Measurements from ENCODE around the gene ADCY1. TPM values are rescaled to one million over a fixed set of nuclear protein-coding genes. Genes with fewer than 3 reads are reported as not detected.
A peak's percentile ranks its signal among the peaks of the same experiment; 100 is the strongest.
"Not testable (repeated sequence)": the region's sequence is repeated elsewhere in the genome, so short reads cannot be mapped to it uniquely, and the experiment has no call there.

Gene ADCY1
- polyA plus RNA-seq (2011; rRNA removed) = 0.12 and 0.26 TPM in 2 replicates
- polyA minus RNA-seq (2011; rRNA and poly(A)+ RNA removed) = 0.05 and 0.09 TPM in 2 replicates

DNA sequence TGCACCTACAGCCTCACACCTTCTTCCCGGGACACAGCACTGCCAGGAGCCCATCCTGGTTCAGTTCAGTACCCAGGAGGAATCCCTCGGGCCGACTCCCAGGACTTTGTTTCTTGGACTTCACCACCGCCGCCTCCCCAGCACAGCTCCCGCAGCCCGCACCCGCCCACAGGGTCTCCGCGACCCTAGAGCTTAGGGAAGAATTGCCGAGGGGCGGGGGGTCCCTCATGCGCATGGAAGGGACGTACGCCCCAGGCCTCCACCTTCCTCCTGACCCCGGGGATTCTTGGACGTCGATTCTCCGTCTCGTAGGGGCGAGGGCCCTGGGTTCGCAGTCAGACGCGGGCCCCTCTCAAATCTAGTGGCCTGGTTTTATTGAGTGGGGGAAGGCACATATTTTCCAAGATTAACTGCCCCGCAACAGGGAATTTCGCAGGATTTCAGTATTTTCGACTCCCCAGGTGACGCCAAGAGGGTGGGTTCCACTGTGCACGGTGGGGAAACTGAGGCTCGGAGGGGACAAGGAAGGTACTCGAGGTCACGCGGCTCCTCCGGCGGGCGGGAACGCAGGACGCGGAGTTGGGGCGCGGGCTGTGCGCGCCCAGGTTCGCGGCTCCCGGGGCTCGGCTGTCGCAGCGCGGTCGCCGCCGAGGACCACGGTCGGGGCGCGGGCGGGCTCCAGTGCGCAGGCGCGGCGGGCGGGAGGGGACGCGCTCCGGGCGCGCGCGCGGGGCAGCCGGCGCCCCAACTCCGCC, at the start of gene ADCY1:
ADCY1 (plus strand) TSS at position 708 of the 755 bp plus-strand sequence. CDS start 176 bp downstream, outside the sequence.
- Histone ChIP-seq H3K4me3 (ENCODE audit: low read depth, low read length) (peak within 1 kb of the TSS; percentile 15), H3K27me3 (ENCODE audit: control insufficient read depth, insufficient read depth, low read length) (peaks cover 40% of the 10 kb centered on the region), H3K36me3 (ENCODE audit: control insufficient read depth, insufficient read depth, low read length) (no peaks in the 10 kb centered on the region)
- POLR2A ChIA-PET = no interaction called here
- TF ChIP-seq, protein P1, sequence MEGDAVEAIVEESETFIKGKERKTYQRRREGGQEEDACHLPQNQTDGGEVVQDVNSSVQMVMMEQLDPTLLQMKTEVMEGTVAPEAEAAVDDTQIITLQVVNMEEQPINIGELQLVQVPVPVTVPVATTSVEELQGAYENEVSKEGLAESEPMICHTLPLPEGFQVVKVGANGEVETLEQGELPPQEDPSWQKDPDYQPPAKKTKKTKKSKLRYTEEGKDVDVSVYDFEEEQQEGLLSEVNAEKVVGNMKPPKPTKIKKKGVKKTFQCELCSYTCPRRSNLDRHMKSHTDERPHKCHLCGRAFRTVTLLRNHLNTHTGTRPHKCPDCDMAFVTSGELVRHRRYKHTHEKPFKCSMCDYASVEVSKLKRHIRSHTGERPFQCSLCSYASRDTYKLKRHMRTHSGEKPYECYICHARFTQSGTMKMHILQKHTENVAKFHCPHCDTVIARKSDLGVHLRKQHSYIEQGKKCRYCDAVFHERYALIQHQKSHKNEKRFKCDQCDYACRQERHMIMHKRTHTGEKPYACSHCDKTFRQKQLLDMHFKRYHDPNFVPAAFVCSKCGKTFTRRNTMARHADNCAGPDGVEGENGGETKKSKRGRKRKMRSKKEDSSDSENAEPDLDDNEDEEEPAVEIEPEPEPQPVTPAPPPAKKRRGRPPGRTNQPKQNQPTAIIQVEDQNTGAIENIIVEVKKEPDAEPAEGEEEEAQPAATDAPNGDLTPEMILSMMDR (IDR thresholded peaks at IDR 0.05; ENCODE audit: insufficient read depth, low read depth, low read length) = no peak
- DNase-seq (ENCODE audit: low read depth) = no peak
- CTCF ChIA-PET = no interaction called here

DNA sequence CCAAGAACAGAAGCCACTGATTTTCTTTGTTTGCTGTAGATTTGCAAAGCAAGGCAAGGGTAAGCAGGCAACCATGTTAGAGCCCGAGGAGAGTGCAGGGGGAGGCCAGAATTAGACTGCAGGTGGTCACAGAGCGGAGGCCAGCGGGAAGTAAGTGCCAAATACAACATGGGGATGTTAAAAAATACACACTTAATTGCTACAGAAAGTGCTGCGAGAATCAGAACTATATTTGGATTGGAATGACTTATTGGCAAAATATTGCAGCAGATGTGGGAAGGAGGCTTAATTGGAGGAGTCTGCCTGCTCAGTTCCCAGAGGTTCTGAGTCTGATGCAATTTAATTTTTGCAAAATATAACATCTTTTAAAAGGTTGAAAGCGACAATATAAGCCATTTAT, 49.7 kb upstream of the ADCY1 start:
- TF ChIP-seq, protein P1 (IDR thresholded peaks at IDR 0.05; ENCODE audit: insufficient read depth, low read depth, low read length) = no peak
- CTCF ChIA-PET = interaction anchor here (0.7 kb wide), 1 partner anchor 9 kb away, joined by 3 read pairs; no protein-coding TSS in a partner anchor
- no peaks in the 10 kb centered on the region for H3K36me3 ChIP-seq (ENCODE audit: control insufficient read depth, insufficient read depth, low read length)
- no peak for DNase-seq (ENCODE audit: low read depth)
- no peak overlapping the region for H3K4me3 ChIP-seq (ENCODE audit: low read depth, low read length)
- H3K27me3 ChIP-seq (ENCODE audit: control insufficient read depth, insufficient read depth, low read length) = no peaks in the 10 kb centered on the region
- POLR2A ChIA-PET = no interaction called here

DNA sequence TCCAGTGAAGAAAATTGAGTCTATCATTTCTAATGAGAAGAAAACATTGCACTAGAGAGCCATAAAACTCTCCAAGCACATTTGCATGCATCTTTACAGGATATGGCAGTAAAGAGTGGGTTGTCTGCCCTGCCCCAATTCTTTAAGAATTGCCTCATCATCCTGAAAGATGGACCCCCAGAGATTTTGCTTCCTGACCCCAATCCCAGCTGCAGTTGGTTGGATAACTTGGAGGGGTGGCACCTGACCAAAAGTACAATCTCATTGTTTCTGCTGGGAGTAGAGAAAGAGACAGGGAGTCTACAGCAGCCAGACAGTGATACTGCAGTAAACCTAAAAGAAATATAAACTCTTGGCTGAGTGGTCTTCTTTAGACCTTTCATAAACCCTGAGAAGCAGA, 49.1 kb upstream of the ADCY1 start:
- DNase-seq (ENCODE audit: low read depth) = no peak
- no peaks in the 10 kb centered on the region for H3K36me3 ChIP-seq (ENCODE audit: control insufficient read depth, insufficient read depth, low read length)
- H3K4me3 ChIP-seq (ENCODE audit: low read depth, low read length) = no peak overlapping the region
- TF ChIP-seq, protein P1 (IDR thresholded peaks at IDR 0.05; ENCODE audit: insufficient read depth, low read depth, low read length) = no peak
- ChIA-PET CTCF (no interaction called here), POLR2A (no interaction called here)
- H3K27me3 ChIP-seq (ENCODE audit: control insufficient read depth, insufficient read depth, low read length) = no peaks in the 10 kb centered on the region

DNA sequence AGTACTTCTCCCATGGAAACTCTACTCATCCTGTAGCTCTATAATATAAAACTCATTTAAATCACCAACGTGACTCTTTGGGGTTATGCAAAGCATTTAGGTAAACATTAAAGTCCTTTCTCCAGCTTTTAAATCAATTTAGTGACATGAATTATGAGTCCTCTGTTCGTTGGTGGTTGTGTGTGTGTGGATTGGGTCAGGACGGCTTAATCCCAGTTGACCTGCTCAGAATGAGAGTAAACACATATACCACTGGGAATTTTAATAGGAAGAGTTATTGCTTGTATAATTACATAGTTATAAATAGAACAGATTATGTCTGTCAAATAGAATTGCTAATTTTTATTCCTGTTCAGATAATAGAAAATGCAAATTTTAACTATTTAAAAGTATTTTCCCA, 30.7 kb upstream of the ADCY1 start:
- Histone ChIP-seq H3K4me3 (ENCODE audit: low read depth, low read length) (no peak overlapping the region), H3K36me3 (ENCODE audit: control insufficient read depth, insufficient read depth, low read length) (no peaks in the 10 kb centered on the region), H3K27me3 (ENCODE audit: control insufficient read depth, insufficient read depth, low read length) (no peaks in the 10 kb centered on the region; the same call in 1 of the 2 replicates)
- POLR2A ChIA-PET = no interaction called here
- TF ChIP-seq, protein P1 (IDR thresholded peaks at IDR 0.05; ENCODE audit: insufficient read depth, low read depth, low read length) = no peak
- CTCF ChIA-PET = no interaction called here
- no peak for DNase-seq (ENCODE audit: low read depth)

DNA sequence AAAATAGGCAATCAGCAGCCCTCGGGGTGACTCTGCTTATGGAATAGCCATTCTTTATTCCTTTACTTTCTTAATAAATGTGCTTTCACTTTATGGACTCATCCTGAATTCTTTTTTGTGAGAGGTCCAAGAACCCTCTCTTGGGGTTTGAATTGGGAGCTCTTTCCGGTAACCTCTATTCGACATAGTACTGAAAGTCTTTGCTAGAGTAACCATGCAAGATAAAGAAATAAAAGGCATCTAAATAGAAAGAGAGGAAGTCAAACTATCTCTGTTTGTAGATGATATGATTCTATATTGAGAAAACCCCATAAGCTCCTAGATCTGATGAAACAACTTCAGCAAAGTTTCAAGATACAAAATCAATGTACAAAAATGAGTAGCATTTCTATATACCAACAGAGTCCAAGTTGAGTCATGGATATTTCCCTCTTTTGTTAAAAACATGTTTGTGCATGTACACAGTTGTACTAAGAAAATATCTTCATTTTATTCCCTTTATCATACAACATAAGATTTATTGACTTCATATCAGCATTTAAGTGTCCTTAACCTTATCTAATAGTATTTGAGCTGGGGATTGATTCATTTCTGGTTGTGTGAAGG, 29.0 kb upstream of the ADCY1 start:
- DNase-seq (ENCODE audit: low read depth); H3K27me3 ChIP-seq (ENCODE audit: control insufficient read depth, insufficient read depth, low read length); H3K36me3 ChIP-seq (ENCODE audit: control insufficient read depth, insufficient read depth, low read length); H3K4me3 ChIP-seq (ENCODE audit: low read depth, low read length); POLR2A ChIA-PET; CTCF ChIA-PET: not testable (repeated sequence)

DNA sequence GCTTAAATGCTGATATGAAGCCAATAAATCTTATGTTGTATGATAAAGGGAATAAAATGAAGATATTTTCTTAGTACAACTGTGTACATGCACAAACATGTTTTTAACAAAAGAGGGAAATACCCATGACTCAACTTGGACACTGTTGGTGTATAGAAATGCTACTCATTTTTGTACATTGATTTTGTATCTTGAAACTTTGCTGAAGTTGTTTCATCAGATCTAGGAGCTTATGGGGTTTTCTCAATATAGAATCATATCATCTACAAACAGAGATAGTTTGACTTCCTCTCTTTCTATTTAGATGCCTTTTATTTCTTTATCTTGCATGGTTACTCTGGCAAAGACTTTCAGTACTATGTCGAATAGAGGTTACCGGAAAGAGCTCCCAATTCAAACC, 25.3 kb upstream of the ADCY1 start:
- H3K4me3 ChIP-seq (ENCODE audit: low read depth, low read length); CTCF ChIA-PET; POLR2A ChIA-PET; H3K27me3 ChIP-seq (ENCODE audit: control insufficient read depth, insufficient read depth, low read length); DNase-seq (ENCODE audit: low read depth); H3K36me3 ChIP-seq (ENCODE audit: control insufficient read depth, insufficient read depth, low read length): not testable (repeated sequence)

Data from BJ (cell line).